NB4 (cell line): Measurements from ENCODE around the gene PXN.
"Not testable (repeated sequence)": the region's sequence is repeated elsewhere in the genome, so short reads cannot be mapped to it uniquely, and the experiment has no call there.

Source experiments
- DNase-seq: peaks from one replicate; pipeline ENCODE4 v3.0.0; 2010; ENCODE audit warnings: low read depth
- H3K4me3 ChIP-seq: one replicate; pipeline ENCODE4 v1.5.1; 2011; ENCODE audit warnings: mild to moderate bottlenecking, low read depth, low read length, moderate library complexity
- CTCF ChIP-seq: IDR thresholded peaks from one replicate; pipeline ENCODE4 v1.5.1; 2012; ENCODE audit warnings: low read depth, low read length
- MYC ChIP-seq: IDR thresholded peaks from 2 replicates; pipeline ENCODE4 v1.6.1; 2011; ENCODE audit warnings: low read depth, low read length
- POLR2A ChIP-seq: IDR thresholded peaks from 2 replicates; pipeline ENCODE4 v1.6.1; 2011; ENCODE audit warnings: mild to moderate bottlenecking; ENCODE audit not compliant: insufficient read length; ENCODE audit errors: extremely low read depth
- TF ChIP-seq, protein P1 (sequence below): IDR thresholded peaks from 2 replicates; pipeline ENCODE4 v1.6.1; 2011; ENCODE audit warnings: low read depth, low read length

PXN gene

GRCh38 chr12:120241561-120242274, 23.8 kb downstream of the PXN start:
- TF ChIP-seq POLR2A (no peak), CTCF (no peak), MYC (no peak)
- TF ChIP-seq, protein P1, sequence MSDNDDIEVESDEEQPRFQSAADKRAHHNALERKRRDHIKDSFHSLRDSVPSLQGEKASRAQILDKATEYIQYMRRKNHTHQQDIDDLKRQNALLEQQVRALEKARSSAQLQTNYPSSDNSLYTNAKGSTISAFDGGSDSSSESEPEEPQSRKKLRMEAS = no peak
- no peak overlapping the region for H3K4me3 ChIP-seq
- DNase-seq = no peak

DNA sequence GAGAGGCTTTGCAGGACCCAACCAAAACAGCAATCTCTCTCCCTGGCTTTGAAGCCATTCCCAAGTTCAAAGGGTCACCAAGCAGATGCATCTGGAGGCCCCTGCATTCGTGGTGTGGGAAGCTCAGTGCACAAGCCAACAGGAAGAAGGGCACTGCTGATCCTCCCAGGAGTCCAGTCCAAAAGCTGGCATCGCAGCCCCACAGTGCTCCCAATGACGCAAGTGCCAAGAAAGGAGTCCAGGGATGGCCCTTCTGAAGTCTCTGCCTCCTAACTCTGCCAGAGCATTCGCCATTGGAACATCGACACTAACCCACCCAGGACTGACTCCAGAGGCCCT, 25.1 kb downstream of the PXN start:
- H3K4me3 ChIP-seq = no peak overlapping the region
- TF ChIP-seq, protein P1 = no peak
- no peak for TF ChIP-seq MYC
- TF ChIP-seq POLR2A = no peak
- no peak for TF ChIP-seq CTCF
- no peak for DNase-seq

GRCh38 chr12:120239776-120240494, 25.6 kb downstream of the PXN start:
- no peak overlapping the region for H3K4me3 ChIP-seq
- TF ChIP-seq MYC (no peak), POLR2A (no peak)
- TF ChIP-seq, protein P1 = no peak
- DNase-seq = no peak

GRCh38 chr12:120238839-120239445, 26.6 kb downstream of the PXN start:
- no peak for DNase-seq
- no peak overlapping the region for H3K4me3 ChIP-seq
- no peak for TF ChIP-seq POLR2A
- TF ChIP-seq, protein P1 = no peak

DNA sequence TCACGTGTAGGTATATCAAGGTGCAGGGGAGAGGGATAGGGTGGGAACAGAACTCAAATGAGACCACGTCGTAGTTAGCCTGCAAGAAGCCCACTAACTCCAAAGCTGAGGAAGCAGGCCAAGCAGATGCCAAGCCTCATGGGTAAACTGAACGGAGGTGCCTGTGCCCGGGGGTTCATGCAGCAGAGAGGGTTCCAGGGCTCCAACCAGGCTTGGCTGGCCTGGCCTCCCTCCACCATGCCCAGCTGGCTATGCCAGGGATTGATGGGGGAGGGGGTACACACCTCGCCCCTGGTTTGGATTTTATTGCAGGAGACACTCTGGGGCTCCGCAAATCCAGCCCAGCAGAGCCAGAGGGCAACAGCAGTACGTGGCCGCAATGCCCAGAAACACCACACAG, 27.3 kb downstream of the PXN start:
- TF ChIP-seq MYC (no peak), POLR2A (no peak), CTCF (no peak)
- TF ChIP-seq, protein P1 = no peak
- no peak overlapping the region for H3K4me3 ChIP-seq
- no peak for DNase-seq

DNA sequence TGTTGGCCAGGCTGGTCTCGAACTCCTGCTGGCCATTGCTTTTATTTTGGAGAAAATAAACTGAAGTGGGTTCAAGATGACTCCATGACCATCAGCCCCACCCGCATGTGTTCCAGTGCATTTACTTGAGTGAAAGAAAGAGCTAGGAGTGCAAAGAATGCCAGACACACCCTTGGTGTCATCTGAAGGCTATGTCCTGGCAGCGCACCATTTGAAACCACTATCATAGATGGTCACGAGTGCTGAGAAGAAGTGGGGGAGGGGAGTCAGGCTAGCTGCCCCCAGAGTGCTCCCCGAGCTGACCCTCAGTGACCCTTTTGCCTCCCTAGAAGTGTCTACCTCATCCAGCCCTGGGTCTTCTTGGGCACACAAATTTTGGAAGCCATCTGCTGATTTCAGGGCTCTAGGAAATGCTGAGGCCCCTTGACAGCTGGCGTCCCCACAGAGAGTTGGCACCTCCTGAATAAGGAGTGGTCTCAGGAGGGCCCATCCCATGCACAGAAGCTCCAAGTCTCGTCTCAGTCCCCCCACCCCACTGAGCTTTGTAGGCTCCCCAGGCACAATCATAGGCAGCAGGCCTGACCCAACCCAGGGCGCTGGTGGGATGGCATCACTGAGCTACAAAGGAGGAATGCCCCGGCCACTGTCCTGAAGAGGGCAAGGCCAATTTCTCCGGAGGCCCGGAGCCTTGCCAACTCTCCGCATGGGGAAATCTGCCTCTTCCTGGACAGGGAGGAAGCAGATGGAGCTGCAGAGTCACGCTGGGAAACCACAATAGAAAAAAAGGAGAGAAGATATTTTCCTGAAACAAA, 28.0 kb downstream of the PXN start:
- DNase-seq = no peak
- TF ChIP-seq CTCF = no peak
- TF ChIP-seq, protein P1 = no peak
- no peak for TF ChIP-seq POLR2A
- TF ChIP-seq MYC = no peak
- H3K4me3 ChIP-seq = no peak overlapping the region

DNA sequence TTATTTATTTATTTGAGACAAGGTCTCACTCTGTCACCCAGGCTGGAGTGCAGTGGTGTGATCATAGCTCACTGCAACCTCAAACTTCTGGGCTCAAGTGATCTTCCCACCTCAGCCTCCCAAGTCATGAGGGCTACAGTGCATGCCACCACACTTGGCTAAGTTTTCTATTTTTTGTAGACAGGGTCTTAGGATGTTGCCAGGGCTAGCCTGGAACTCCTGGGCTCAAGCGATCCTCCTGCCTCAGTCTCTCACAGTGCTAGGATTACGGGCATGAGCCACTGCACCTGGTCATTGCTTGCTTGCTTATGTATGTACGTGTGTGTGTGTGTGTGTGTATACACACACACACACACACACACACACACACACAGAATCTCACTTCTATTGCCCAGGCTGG, 28.7 kb downstream of the PXN start:
- DNase-seq, H3K4me3 ChIP-seq: not testable (repeated sequence)
